ENCODE measurements around the gene EZH2.

GRCh38 chr7:148894591-148894990, 10.5 kb upstream of the EZH2 start:
- TF ChIP-seq POLR2A (IDR thresholded peaks at IDR 0.05) (no peak), POLR2AphosphoS5 (IDR thresholded peaks at IDR 0.05) (no peak)

All from prostate gland (tissue), 1 donor.